ELF-1 (cell line): ENCODE data around the gene DTNBP1.

Experiments used
- DNase-seq: peaks from one replicate; pipeline ENCODE4 v3.0.0-alpha.2; 2016; ENCODE audit warnings: low read depth, low spot score

The DTNBP1 gene

DNA sequence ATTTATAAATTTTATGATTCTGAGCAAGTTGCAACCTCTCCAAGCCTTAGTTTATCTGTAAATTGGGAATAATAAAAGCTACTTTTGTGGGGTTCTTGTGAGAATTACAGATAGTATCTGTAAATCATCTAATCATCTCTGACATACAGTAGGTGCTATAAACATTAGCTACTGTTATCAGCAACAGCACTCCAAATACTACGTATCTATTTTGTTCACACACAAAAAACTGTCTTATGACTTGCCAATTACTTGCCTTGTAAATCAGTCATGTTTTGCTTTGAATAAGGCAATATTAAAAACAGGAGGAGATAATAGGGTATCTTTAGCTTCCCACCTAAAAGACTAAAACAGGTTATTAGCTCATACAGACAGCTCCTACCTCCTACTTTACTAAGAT, 36.7 kb downstream of the DTNBP1 start:
- DNase-seq = no peak

DNA sequence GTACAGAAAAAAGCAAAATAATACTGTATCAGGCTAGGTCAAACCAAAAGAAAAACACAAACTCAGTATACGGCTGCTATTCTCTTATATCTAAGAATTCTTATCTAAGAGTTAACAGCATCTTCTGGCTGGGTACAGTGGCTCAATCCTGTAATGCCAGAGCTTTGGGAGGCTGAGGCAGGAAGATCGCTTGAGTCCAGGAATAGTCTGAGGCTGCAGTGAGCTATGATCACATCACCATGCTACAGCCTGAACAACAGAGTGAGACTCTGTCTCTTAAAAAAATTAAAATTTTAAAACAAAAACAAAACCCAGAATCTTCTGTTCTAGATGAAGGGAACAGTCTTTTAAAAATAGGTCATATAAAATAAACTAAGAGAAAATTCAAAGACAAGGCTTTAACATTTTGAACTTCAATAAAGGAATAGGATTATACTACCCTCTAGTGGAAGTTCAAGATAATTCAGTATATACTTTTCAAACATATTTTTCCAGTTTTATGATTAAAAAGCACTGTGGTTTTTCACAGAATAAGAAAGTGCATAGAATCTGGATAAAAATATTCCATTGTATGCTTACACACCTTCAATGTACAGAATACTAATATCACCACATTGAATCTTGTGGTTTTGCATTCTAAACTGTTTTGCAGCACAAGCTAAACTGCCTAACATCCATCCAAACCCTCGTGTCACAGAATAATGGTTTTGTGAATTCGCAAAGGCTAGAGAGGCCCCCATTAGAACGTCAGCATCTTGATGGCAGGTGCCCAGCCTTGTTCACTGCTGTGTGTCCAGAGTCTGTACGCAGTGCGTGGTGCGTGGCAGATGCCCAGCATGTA, 39.3 kb downstream of the DTNBP1 start:
- no peak for DNase-seq

DNA sequence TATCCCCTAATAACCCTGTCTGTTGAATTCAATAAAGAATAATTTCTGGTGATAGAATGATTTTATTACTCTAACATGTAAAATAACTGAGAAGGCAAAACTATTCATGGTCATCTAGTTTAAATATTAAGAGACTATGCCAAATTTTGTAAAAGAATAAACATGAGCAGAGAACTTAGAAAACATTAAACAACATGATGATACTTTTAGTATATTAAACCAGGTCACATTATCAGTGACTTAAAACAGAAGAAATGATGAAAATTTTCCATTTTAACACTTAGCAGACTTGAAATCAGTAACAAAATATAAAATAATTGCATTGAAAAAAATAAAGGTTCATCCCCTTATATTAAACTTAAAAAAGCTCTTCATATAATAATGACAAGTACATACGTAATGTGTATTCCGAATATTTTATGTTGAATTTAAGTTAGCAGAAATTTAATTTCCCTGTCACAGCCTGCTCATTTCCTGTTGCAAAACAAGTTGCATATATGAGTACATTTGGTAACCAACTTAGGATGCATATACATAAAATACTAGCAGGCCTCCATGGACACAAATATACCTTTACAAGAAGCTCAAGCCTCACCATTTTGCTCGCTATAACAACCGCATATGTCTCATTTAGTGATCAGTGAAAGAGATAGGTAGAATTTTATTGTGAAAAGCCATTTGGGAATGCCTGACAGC, 40.6 kb downstream of the DTNBP1 start:
- DNase-seq = no peak

DNA sequence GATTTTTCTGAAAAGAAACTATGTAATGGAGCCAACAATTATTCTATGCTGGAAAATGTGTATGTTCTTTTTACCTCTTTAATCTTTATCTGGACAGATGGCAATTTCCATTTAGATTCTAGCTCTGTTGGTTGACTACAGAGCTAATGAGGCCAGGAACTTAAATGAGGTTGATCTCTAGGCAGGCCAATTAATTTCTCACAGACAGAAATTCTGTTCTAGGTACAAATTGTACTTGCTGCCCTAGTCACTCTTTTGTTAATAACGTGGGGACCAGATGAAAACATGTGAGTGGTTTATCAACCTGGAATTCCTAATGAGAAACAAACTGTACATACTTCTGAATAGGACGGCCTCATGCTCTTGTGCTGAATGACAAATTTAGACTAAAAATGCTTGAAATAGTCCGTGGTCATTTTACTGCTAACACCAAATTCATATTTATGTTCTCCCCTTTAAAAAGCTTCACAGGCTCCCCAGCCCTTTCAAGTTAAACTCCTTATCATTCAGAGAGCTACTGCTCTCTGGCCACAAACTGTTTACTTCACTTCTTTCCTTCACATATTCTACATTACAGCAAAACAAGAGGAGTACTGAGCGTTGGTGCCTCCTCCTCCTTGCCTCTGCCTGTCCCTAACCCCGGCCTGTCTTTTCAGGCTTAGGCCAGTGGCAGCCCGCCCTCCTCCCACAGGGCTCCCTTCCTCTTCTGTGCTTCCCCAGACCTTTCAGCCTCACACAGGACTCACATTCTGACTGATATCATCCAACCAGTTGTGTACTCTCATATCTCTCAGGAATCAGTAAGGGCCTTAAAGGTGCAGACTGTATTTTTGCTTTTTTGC, 41.4 kb downstream of the DTNBP1 start:
- peak; percentile 78 for DNase-seq

DNA sequence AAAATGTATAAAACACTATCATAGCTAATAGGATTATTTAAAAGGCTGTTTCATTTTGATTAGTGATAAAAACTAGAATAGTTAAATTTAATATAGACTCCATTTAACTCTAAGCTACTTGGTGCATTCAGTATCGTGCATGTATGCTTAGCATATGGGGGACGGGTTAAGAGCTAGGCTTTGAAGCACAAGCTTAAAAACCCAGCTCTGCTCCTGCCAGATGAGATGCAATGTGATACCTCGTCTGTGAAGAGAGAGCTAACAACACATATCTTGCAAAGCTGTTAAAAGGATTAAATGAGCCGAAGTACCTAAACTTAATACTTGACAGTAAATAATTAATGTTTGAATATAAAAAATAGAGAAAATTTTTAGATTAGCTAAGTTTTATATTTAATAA, 42.2 kb downstream of the DTNBP1 start:
- DNase-seq = no peak

DNA sequence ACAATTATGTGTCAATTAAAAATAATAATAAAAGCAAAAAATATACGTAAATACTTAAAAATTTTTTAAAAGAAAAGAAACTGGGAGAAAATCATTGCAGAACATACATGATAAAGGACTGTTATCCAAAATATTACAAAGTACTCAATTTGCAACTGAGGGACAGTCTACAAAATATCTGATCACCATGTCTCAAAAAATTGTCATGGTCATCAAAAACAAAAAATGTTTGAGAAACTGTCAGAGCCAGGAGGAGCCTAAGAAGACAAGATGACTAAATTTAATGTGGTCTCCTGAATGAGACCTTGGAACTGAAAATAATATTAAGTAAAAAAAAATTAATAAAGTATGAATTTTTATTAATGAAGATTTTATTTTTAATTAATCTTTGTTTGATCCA, 43.5 kb downstream of the DTNBP1 start:
- no peak for DNase-seq

DNA sequence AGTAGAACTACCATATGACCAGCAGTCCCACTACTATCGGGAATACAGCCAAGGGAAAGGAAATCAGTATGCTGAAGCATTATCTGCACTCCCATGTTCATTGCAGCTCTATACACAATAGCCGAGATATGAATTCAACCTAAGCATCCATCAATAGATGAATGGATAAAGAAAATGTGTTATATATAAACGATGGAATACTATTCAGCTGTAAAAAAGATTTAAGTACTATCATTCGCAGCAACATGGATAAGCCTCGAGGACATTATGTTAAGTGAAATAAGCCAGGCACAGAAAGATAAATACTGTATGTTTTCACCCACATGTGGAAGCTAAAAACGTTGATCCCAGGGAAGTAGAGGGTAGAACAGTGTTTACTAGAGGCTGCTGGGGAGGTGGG, 44.1 kb downstream of the DTNBP1 start:
- DNase-seq = no peak

DNA sequence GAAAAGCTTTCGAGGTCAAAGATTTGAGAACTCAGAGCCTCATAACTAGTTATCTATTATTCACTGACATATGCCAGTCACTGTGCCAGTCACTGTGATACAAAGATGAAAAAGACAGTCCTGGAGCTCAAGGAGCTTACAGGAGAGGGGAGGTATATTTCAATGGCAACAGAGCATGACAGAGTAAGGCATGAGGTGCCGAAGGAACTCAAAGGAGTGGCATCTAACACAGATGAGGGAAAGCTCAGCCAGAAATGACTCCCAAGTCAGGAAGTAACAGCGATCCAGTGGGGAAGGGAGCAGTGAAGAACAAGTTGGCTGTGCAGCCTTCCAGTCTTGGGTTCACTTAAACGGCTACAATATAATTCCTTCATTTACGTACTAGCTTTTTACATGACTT, 46.6 kb downstream of the DTNBP1 start:
- no peak for DNase-seq

DNA sequence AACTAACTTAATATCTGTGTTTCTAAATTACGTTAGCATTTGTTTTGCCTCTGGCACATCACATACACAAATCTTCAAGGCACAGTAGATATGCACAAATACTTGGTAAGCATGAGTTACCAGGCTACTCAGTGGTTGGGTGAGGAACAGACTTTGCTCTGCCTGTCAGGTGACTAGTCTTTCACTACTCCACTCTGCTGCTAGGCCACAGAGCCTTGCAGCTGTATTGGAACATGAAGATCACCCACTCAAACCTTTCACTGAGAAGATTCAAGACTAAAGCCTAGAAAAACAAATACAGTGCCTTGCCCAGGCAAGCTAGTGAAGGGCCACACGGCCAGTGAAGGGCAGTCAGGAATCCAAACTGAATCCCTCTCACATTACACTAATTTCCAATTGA, 47.0 kb downstream of the DTNBP1 start:
- no peak for DNase-seq

DNA sequence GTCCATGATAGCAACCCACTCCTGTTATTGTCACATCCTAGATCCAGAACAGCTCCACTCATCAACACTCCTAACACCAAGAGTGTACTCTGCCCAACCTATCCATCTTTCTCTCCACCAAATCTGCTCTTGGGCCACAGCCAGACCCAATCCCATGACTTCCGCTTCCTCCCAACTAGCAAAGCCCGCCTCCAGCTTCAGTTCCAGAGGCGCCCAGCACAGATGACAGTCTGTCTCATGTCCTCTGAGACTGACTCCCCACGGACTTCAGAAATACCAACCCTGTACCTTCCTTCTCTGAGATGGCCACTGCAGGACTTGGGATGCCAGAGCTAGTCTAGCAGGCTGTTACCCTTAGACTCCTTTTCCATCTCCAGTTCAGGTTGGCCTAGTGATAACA, 48.6 kb downstream of the DTNBP1 start:
- DNase-seq = no peak

DNA sequence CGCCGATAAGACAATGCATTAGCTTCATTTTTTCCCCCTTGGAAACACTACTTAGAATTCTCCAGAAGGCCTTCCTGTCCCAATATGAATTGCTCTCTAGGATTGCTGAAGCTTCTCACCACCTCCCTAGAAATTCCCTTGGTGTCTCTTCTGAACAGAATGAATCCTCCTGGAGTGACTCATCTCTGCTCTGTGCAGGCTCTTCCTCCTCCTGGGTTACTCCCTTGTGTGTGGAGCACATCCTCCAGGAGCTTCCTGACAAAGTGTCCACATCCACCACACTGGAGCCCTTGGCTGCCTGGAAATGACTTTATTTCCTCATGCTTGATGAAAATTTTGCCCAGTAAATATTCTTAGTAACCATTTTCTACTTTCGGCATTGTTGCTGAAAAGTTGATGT, 54.4 kb downstream of the DTNBP1 start:
- DNase-seq = peak; percentile 15

DNA sequence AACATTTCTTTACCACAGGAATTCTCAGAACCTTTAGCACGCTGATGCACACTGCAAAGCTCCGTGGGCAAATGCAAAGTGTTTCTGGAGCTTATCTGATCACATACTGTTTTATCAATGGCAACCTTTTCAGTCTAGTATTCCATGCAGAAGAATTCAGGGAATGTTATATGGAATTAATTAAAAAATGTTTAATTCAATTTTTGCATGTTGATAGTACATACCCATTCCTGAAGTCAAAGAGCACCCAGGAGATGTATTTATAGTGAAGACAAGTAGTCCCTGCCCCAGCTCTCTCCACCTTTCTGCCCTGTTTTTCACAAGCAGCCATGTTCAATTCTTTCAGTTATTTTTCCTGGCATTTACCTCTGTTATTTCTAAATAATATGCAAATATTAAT, 55.2 kb downstream of the DTNBP1 start:
- DNase-seq = no peak

DNA sequence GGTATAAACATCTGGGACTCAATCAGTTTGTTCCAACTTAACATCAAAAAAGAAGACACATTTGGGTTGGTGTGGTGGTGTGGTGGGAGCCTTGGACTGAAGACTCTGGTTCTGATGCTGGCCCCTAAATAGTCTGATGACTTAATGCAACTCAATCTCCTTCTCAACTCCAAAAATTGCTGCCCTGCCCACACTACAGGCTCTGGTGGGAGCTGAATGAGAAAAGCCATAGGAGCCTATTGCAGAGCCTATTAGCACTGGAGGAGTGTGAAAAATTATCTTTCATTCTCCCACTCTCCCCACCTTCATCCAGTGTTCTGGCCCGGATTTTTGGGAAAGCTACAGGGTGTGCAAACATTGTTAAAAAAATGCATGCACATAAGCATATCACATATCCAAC, 56.5 kb downstream of the DTNBP1 start:
- DNase-seq = no peak

DNA sequence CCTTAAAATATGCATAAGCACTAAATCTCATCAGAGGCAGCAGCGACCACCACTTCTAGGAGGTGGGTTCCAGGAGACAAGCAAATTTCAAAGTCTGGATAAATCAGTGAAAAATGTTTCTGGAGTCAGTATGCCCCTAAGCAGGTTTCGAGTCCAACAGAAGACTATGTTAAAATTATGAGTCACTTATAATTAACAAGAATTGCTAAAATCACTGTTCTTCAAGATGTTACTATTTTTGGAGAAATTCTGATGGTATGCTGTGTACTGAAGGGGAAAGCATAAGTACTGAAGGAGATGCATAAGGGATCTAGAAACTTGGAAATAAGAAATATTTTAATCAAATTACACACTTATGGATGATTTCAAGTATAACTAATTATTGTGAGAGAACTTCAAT, 58.0 kb downstream of the DTNBP1 start:
- DNase-seq = no peak

DNA sequence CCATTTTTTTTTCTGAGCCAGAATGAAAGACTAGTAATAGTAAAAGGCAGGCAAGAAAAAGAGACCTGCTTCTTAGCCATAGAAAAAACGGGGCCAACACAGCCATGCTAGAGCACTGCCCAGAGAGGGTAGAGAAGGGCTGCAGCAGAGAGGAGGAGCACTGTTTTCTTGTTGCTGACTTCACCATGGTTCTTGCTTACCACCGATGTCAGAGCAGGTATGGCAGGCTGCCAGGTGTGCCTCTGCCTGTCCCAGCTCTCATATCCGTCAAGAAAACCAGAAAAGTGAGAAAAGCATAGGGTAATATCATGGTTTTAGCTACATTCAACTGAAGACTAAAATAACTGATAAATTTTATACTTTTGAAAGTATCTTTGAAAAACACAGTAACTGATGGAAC, 60.7 kb downstream of the DTNBP1 start:
- DNase-seq = no peak

DNA sequence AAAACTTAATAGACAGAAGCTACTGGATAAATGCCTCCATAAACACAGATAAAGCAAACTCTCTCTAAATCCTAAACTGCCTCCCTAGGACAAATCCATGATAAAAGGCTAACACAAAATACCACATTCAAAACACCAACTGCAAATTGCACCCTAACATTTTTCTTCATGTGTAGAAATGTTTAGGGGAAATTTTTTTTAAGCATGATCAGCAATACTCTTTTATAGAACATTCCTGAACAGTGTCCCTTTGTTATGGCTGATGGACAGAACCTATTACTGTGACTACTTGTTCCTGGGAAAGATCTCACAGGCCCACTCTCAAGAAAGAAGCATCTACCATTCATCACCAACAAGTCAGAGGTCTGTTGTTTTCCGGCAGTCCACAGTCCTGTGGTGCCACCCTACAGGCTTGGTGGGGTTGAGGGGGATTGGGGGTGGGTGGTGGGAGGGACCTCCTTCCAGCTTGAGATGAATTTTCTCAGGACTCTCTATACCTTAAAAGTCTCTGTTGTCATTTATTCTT, 64.5 kb downstream of the DTNBP1 start:
- DNase-seq = no peak

DNA sequence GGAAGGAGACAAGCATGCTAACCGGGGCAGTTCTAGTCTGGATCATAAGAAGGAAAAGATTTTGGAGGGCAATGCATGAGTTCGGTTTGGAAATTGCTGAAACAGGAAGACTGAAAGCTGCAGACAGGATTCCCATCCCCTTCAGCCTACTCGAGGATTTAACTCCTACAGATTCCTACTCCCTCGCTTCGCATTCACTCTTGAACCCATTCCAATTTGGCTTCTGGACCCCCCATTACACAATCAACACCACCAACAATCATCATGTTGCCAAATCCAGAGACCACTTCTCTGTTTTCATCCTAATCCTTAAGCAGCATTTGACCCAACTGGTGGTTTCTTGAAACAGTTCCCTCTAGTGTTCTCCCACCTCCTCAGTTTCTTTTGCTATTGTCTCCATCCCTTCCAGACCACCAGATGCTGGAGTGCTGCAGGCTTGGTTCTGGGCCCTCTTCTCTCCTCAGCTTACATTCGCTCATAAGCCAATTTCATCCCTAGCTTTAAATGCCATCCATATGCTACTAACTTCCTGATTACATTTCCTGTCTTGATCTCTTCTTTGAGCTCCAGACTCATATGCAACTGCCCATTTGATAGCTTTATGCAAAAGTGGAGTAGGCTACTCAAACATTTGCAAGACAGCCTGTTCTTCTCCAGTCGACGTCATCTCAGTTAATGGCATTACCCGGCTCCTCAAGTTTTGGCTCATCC, 66.5 kb downstream of the DTNBP1 start:
- no peak for DNase-seq

DNA sequence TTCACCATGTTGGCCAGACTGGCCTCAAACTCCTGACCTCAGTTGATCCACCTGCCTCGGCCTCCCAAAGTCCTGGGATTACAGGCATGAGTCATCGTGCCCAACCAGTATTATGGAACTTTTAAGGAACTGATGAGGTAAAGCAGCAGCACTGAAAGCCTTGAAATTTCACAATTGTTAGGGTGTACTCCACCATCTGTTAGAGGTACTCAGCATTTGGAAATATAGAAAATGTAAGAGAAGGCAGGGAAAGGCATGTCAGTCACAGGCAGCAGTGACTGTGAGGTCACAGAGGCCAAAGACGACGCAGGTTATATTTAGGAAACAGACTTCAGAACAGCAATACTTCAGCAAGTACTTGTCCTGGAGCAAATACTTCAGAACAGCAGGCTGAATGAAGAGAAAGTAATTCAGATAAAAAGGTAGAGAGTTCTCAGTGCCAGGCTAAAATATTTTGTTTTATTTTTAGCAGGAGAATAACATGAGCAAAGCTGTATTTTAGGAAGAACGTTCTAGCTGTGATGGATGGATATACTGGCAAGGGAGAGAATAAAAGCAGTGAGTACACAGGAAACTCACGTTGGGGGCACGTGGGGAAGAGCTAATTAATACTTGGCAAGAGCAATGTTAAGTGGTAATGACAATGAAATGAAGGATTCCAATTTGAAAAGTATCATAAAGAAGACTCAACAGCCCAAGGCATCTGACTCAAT, 67.2 kb downstream of the DTNBP1 start:
- no peak for DNase-seq

DNA sequence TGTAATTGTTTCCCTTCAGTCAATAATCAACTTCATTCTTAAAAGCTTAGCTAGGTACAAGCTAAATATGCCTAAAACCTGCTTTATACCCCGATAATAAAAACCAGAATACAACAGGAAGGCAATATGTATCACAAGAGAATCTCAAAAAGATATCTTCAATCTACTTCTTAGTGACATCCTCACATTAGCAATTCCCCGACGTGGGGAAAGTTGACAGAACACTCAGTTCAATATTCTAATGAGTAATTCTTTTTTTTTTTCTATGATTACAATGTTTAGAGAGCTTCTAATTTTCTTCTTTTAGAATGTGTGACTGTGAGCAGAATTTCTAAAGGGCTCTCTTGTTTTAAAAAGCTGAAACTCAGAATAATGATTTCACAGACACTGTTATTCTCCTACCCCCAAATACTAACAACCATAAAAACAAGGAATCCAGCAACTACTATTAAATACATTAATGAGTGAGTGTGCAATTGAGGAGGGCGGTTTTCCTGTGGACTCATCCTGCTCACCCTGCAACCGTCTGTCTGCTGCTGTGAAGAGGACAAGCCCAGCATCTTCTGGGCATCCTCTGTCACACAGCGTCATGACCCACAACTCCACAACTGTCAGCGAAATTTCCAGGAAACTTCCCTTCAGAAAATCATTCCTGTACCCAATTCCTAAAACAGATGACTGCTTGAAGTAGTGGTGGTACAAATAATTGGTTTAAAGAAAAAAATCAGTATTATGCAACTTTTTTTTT, 68.1 kb downstream of the DTNBP1 start:
- no peak for DNase-seq

DNA sequence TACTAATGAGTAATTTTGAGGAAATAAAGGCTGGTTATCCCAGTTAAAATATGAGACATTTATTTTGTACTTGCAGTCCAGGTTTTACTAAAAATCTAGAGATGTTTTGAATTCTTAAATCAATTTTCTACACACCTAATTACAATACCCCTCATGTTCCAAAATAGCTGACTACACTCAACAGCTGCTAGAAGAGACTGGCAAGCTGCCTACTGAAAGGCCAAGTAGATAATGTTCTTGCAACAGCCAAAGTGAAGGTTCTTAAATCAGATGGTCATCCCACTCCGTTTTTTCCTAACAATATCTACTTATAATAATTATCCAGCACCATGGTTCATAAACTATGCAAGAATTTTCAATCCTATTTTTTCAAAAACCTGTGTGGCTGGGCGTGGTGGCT, 69.0 kb downstream of the DTNBP1 start:
- no peak for DNase-seq
